Activated CD8-positive, alpha-beta T cell treated with anti-CD3 and anti-CD28 coated beads for 36 hours (primary cell): ENCODE data around the gene PNLIPRP1. TPM values are rescaled to one million over a fixed set of nuclear protein-coding genes. Genes with fewer than 3 reads are reported as not detected.
A peak's percentile ranks its signal among the peaks of the same experiment; 100 is the strongest.

ENCODE experiments used
- ATAC-seq: fragments of 200-7000 bp; cut with Tn5 transposase; one replicate; pipeline ENCODE4 v1.10.0; 2021; ENCODE audit warnings: mild to moderate bottlenecking, moderate library complexity
- CTCF ChIA-PET: fragments of 350-600 bp; sonication (Branson Sonifier 250); formaldehyde crosslinking; loops from one replicate; lab custom pipeline; 2021; ENCODE audit warnings: antibody characterized with exemption; lab: Charles Lee
- POLR2A ChIA-PET: fragments of 350-600 bp; sonication (Branson Sonifier 250); formaldehyde crosslinking; loops from one replicate; lab custom pipeline; 2021; ENCODE audit warnings: antibody characterized with exemption; lab: Charles Lee
- DNase-seq: peaks from one replicate; pipeline ENCODE4 v3.0.0-alpha.2; 2020
- H3K27ac Mint-ChIP-seq: one replicate; pipeline ENCODE4 v1.8.0; 2021; ENCODE audit warnings: mild to moderate bottlenecking, mixed read lengths
- H3K27me3 Mint-ChIP-seq: one replicate; pipeline ENCODE4 v1.8.0; 2021; ENCODE audit warnings: mixed read lengths
- H3K36me3 Mint-ChIP-seq: one replicate; pipeline ENCODE4 v1.8.0; 2021; ENCODE audit warnings: low read depth, mixed read lengths
- H3K4me1 Mint-ChIP-seq: one replicate; pipeline ENCODE4 v1.8.0; 2021; ENCODE audit warnings: low read depth, mixed read lengths
- H3K4me3 Mint-ChIP-seq: one replicate; pipeline ENCODE4 v1.8.0; 2021; ENCODE audit warnings: mild to moderate bottlenecking, moderate library complexity, mixed read lengths
- H3K9me3 Mint-ChIP-seq: one replicate; pipeline ENCODE4 v1.8.0; 2021; ENCODE audit warnings: mixed read lengths
- CTCF ChIP-seq: fragments of 200-600 bp; IDR thresholded peaks from one replicate; pipeline ENCODE4 v1.8.0; 2022; ENCODE audit warnings: antibody characterized with exemption, mild to moderate bottlenecking
- intact Hi-C: fragments of 100-400 bp; cut with micrococcal nuclease; formaldehyde crosslinking; loops from one replicate; pipeline ENCODE4 v1.10.0; 2022
- total RNA-seq, 2 experiments: library from RNA; stranded (reverse); gene quantifications; one replicate each; pipeline ENCODE4 v1.2.3, GENCODE V29; 2021

PNLIPRP1 gene
- total RNA-seq, 2 experiments from 2014 or later = not detected

DNA sequence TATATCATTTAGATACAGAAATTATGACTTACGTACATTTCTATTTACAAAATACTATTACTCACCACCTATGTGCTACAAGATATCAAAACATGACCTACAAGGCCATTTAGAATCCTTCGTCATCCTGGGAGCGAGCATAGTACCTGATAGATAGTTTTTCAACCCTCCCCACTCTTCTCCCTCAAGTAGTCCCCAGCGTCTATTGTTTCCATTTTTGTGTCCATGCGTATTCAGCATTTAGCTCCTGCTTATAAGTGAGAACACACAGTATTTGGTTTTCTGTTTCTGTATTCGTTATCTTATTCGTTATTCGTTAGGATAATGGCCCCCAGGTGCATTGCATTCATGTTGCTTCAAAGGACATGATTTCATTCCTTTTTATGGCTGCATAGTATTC is 58.1 kb downstream of the PNLIPRP1 start:
- Mint-ChIP-seq H3K4me1 (no peaks in the 10 kb centered on the region), H3K27ac (no peak overlapping the region), H3K36me3 (no peaks in the 10 kb centered on the region), H3K4me3 (no peak overlapping the region), H3K9me3 (peaks cover 4% of the 10 kb centered on the region), H3K27me3 (peaks cover 7% of the 10 kb centered on the region)
- CTCF ChIA-PET = no interaction called here
- POLR2A ChIA-PET = no interaction called here
- TF ChIP-seq CTCF = no peak
- intact Hi-C loops = no loop called here
- DNase-seq (no peak), ATAC-seq (no peak)

GRCh38 chr10:116653885-116654284 is 63.1 kb downstream of the PNLIPRP1 start:
- Mint-ChIP-seq H3K4me1 (no peaks in the 10 kb centered on the region), H3K27ac (no peak overlapping the region), H3K27me3 (peaks cover 8% of the 10 kb centered on the region), H3K4me3 (no peak overlapping the region), H3K9me3 (no peaks in the 10 kb centered on the region), H3K36me3 (no peaks in the 10 kb centered on the region)
- ATAC-seq = no peak
- TF ChIP-seq CTCF = no peak
- no peak for DNase-seq
- CTCF ChIA-PET = interaction anchor here (1.0 kb wide), 1 partner anchor 28 kb away, joined by 4 read pairs; no protein-coding TSS in a partner anchor
- POLR2A ChIA-PET = no interaction called here
- intact Hi-C loops = no loop called here

- DNase-seq = no peak
- ChIA-PET CTCF (interaction anchor here (1.0 to 1.6 kb wide), 2 partner anchors 8 to 27 kb away, joined by 4 read pairs; no protein-coding TSS in a partner anchor), POLR2A (no interaction called here)
- no peak overlapping the region for H3K4me3 Mint-ChIP-seq
- H3K27me3 Mint-ChIP-seq = peaks cover 8% of the 10 kb centered on the region
- TF ChIP-seq CTCF = peak; percentile 13
- H3K9me3 Mint-ChIP-seq = no peaks in the 10 kb centered on the region
- H3K4me1 Mint-ChIP-seq = no peaks in the 10 kb centered on the region
- ATAC-seq = no peak
- intact Hi-C loops = no loop called here
- no peak overlapping the region for H3K27ac Mint-ChIP-seq
- H3K36me3 Mint-ChIP-seq = no peaks in the 10 kb centered on the region
Measured at GRCh38 chr10:116654816-116655215, 64.1 kb downstream of the PNLIPRP1 start.

DNA sequence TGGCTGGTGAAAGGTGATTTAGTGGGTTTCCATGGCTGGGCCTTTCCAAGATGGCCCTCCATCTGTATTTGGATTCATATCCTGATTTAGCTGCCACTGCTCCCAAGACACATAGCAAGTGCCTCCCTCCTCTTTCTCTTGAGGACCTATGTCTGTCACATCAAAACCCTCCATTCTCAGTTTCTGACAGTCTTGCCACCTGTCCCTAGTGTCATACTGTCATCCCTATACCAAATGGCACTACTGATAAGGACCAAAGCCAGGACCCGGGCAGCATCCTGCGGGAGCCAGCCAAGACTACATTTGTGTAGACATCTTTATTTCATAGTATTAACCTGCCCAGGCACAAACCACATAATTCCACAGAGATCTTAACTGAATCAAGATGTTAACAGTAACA is 64.8 kb downstream of the PNLIPRP1 start:
- H3K27ac Mint-ChIP-seq = no peak overlapping the region
- H3K9me3 Mint-ChIP-seq = no peaks in the 10 kb centered on the region
- H3K36me3 Mint-ChIP-seq = no peaks in the 10 kb centered on the region
- ATAC-seq (no peak), DNase-seq (no peak)
- H3K4me3 Mint-ChIP-seq = no peak overlapping the region
- H3K27me3 Mint-ChIP-seq = peaks cover 8% of the 10 kb centered on the region
- intact Hi-C loops = no loop called here
- ChIA-PET CTCF (interaction anchor here (1.6 kb wide), 1 partner anchor 9 kb away, joined by 4 read pairs; no protein-coding TSS in a partner anchor), POLR2A (no interaction called here)
- no peak for TF ChIP-seq CTCF
- H3K4me1 Mint-ChIP-seq = no peaks in the 10 kb centered on the region

DNA sequence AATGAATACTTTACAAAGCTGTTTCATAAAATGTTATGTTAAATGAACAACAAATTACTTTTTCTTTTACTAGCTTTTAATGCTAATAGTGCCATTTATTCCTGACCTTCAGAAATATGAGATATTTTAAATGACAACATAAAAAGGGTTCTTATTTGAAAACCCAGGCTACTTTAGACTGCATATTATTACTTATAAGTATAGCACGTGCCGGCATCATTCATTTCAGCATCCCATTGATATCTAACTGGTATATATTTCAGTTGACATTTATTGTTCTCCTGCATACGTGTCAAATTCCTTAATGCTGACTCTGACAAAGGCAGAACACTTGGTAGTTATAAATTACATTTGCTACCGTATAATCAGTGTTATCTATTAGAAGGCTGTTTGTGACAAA is 65.3 kb downstream of the PNLIPRP1 start:
- ChIA-PET POLR2A (no interaction called here), CTCF (interaction anchor here (0.8 kb wide), 1 partner anchor 26 kb away, joined by 3 read pairs; no protein-coding TSS in a partner anchor)
- TF ChIP-seq CTCF = no peak
- H3K9me3 Mint-ChIP-seq = no peaks in the 10 kb centered on the region
- peaks cover 8% of the 10 kb centered on the region for H3K27me3 Mint-ChIP-seq
- H3K36me3 Mint-ChIP-seq = no peaks in the 10 kb centered on the region
- no peak overlapping the region for H3K4me3 Mint-ChIP-seq
- DNase-seq (no peak), ATAC-seq (no peak)
- intact Hi-C loops = no loop called here
- no peak overlapping the region for H3K27ac Mint-ChIP-seq
- no peaks in the 10 kb centered on the region for H3K4me1 Mint-ChIP-seq
